GM20431 (cell line): ENCODE data around the gene ACYP1.
"Not testable (repeated sequence)": the region's sequence is repeated elsewhere in the genome, so short reads cannot be mapped to it uniquely, and the experiment has no call there.

ENCODE experiments used
- in situ Hi-C: fragments of 300-500 bp; cut with MseI, MboI; formaldehyde crosslinking; loops from one replicate; pipeline ENCODE4 v1.15.0; 2020; ENCODE audit warnings: low sequenced_read_pairs; ENCODE audit not compliant: unreplicated experiment

Gene ACYP1

DNA sequence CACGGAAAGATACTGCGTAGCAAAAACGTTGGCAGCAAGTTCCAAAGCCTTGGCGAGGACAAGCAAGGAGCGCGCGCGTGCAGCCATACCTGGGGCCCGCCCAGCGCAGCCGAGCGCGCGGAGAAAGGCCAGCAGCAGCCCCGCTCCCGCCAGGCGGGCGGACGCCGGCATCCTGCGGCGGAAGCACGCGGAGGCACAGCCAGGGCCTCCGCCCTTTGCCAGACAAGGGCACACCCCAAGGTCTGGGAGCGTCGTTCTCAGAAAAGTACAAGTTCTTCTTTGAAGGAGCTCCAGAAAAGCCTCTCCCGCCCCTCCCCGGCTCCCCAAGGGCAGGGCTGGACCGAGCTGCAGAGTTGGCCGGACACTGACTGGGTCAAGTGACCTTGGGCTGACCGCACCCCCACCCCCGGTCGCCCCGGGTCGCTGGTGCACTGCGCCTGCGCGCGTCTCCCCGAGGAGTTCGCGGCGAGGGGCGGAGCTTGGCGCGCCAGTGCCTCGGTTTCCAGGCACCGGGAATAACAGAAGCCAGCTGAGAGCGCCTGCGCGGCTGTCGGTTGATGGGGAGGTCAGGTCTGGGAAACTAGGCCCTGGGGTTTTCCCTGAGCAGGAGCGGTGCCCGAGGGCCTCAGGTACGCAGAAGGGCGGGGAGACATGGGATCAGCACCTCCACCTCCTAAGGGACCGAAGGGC, 5.4 kb upstream of the ACYP1 start, which contains the start of gene ZC2HC1C:
Gene ZC2HC1C, plus strand, starts transcription at position 521 of the 690 bp plus-strand sequence. CDS start 933 bp downstream, outside the sequence.
- in situ Hi-C loops, result no loop called here

- in situ Hi-C loops, result no loop called here
These were observed 4.7 kb upstream of the ACYP1 start for GRCh38 chr14:75068294-75069120.

DNA sequence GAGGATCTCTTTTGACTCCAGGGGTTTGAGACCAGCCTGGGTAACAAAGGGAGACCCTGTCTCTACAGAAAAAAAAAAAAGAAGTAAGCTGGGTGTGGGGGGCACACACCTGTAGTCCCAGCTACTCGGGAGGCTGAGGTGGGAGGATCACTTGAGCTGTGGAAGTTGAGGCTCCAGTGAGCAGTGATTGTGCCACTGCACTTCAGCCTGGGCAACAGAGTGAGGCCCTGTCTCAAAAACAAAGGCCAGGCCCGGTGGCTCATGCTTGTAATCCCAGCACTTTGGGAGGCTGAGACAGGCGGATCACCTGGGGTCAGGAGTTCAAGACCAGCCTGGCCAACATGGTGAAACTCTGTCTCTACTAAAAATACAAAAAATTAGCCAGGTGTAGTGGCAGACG, 3.9 kb upstream of the ACYP1 start:
- in situ Hi-C loops, result not testable (repeated sequence)

GRCh38 chr14:75067212-75067611, 3.4 kb upstream of the ACYP1 start:
- in situ Hi-C loops, result no loop called here

- in situ Hi-C loops, result no loop called here
These were observed 2.9 kb upstream of the ACYP1 start for GRCh38 chr14:75066691-75067090.

- in situ Hi-C loops, result no loop called here
These were observed 362 bp upstream of the ACYP1 start for GRCh38 chr14:75064205-75064567.

DNA sequence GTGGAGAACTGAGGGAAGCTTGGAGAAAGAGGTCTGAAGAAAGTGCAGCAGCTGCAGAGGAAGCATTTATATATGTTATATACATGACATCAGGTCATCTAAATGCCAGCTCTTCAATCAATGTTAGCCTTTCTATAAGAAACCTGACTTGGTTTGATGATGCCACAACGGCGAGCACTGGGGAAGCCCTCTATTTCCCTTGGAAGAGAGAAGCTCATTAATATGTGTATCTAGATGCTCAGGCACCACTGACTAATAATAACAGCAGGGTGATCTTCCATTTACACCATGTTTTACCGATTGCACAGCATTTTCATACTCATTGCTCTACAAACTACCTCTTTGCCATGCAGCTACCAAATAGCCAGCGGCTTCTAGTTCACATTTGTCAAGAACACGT, 811 bp downstream of the ACYP1 start:
- in situ Hi-C loops, result no loop called here

DNA sequence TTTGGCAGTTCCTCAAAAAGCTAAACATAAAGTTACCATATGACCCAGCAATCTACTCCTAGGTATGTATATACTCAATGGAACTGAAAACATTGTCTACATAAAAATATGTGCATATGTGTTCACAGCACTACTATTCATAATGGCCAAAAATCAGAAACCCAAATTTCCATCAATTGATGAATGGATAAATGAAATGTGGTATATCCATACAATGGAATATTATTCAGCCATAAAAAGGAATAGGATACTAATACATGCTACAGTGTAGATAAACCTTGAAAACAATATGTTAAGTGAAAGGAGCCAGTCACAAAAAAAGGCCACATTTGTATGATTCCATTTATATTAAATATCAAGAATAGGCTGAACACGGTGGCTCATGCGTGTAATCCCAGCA, 3.4 kb downstream of the ACYP1 start:
- in situ Hi-C loops, result no loop called here

DNA sequence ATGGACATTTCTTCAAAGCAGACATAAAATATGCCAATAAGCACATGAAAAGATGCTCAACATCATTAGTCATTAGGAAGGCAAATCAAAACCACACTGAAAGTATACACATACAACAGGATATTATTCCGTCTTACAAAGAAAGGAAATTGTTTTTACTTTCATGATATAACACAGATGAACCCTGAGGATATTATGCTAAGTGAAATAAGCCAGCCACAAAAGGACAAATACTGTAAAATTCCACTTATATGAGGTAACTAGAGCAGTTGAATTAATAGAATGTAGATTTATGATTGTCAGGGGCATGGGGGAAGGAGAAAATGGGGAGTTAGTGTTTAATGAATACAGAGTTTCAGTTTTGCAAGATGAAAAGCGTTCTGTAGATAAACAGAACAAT, 4.2 kb downstream of the ACYP1 start:
- in situ Hi-C loops, result no loop called here

DNA sequence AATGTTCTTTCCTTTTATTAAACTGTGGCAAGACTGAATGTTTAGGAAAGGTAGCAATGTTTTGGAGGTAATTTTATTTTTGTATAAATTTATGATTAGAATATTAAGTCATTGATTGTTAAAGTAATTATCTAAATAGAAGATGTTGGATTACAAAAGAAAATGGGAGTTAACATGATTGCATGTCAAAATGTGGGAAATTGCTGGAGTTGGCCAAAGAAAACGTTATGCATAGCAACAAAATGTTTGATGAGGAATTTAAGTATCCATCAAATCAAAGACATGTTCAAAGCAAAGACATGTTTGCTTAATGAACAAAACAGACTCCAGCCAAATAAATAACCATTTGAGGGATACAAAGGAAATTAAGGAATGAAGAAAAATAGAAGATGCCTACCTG, 9.4 kb downstream of the ACYP1 start:
- in situ Hi-C loops, result no loop called here

GRCh38 chr14:75053396-75054291, 10.2 kb downstream of the ACYP1 start:
- in situ Hi-C loops, result no loop called here

DNA sequence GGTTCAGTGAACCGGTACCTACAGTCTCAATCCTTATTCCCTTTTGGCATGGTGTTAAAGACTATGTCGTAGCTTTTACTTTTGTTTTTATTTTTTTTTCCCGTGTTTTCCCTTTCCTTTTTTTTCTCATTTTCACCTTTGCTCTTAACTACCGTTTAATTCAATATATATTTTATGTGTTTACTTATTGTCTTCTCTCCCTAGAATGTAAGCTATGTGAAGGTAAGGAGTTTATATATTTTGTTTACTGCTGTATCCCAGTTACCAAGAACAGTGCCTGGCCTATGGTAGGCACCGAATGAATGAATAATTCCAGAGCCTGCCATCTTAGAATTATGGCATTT, 12.3 kb downstream of the ACYP1 start:
- in situ Hi-C loops, result no loop called here

DNA sequence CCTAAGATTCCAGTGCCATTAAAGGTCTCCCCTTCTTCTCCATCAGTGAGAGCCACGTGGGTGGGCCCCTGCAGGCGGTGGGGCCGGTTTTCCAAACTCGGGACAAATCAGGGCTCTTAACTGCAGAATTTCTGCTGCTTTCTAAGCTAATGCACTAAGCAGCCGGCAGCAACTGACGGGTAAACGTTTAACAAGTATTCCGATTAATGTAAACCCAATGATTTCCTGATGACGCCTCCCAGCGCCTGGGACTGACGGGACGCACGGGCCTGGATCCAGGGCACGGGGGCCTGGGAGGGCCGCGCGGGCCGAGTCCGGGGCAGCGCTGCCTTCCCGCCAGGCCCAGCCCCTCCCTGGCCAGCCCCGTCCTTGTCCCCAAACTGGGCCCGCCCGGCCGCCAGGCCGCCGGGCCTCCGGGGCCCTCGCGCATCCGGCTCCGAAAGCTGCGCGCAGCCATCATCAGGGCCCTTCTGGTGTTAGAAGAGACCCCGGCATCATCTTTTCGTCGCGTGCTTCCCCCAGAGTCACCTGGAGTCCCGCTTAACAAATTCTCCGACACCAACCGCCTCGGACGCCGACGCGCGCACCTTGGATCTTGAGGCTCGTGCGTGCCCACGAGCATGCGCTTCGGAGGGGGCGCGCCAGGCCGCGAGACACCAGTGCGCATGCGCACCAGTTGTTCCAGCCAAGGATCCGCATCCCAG, 12.8 kb downstream of the ACYP1 start, which contains the start of gene MLH3:
Gene MLH3, minus strand, starts transcription at position 616 of the 704 bp plus-strand sequence. CDS start 1,812 bp downstream, outside the sequence.
- in situ Hi-C loops, result no loop called here

GRCh38 chr14:75049731-75050201, 14.1 kb downstream of the ACYP1 start:
- in situ Hi-C loops, result no loop called here

GRCh38 chr14:75049136-75049535, 14.7 kb downstream of the ACYP1 start:
- in situ Hi-C loops, result no loop called here

DNA sequence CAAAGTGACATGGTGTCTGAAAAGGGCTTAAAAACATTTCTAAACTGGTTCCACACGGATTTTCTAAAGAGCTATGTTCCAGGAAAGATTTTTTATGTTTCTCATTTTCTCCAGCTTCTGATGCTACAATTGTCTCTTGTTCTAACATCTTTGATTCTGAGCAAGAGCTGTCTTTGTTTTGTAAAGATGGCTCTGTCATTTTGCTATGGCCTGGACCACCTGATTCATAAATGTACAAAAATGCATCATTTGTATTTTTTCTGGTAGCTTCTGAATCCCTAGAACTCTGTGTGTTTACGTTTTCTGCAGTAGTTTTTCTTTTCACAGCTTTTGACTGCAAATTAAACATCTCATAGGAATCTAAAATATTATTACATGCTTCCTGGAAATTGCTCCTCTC, 15.7 kb downstream of the ACYP1 start:
- in situ Hi-C loops, result no loop called here

GRCh38 chr14:75047506-75047905, 16.3 kb downstream of the ACYP1 start:
- in situ Hi-C loops, result no loop called here

GRCh38 chr14:75046899-75047298, 16.9 kb downstream of the ACYP1 start:
- in situ Hi-C loops, result no loop called here

DNA sequence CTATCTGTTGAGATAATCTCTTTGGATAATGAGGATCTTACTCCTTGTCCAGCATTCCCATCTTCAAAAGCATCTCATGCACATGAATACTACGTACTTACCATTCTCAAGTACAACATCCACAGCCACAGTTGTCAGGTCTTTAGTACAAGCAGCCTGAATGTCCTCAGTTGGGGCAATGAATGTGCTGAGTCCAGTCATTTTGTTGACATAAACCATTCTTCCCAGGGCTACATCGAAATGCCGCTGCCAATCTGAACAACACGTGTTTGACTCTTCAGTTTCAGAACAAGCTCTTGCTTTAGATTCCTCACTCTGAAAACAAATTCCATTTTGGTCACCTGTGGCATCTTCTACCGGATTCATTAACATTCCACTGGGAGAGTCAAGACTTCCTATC, 17.5 kb downstream of the ACYP1 start:
- in situ Hi-C loops, result no loop called here

- in situ Hi-C loops, result no loop called here
These were observed 19.1 kb downstream of the ACYP1 start for GRCh38 chr14:75044752-75045151.
